Lung (tissue), 12 donors: ENCODE data around the gene PCSK1. TPM values are rescaled to one million over a fixed set of nuclear protein-coding genes. Genes with fewer than 3 reads are reported as not detected.

Source experiments
- ATAC-seq: fragments of 200-7000 bp; cut with Tn5 transposase; one replicate; pipeline ENCODE4 v1.9.1; 2020; ENCODE audit warnings: moderate number of reproducible peaks; ENCODE audit not compliant: insufficient read depth, low FRiP score
- DNase-seq, 3 donors: peaks; one replicate each; pipeline ENCODE4 v3.0.0-alpha.2; 2013 to 2017
- H3K27ac ChIP-seq, 2 donors: one replicate each; pipeline ENCODE4 v1.5.1; 2013; ENCODE audit warnings: mild to moderate bottlenecking in 2 of 2, moderate library complexity in 2 of 2, control low read depth in 1 of 2, inconsistent platforms in 1 of 2, low read depth in 1 of 2, low read length in 1 of 2
- H3K27me3 ChIP-seq, 3 donors: one replicate each; pipeline ENCODE4 v1.5.1; 2013; ENCODE audit warnings: low read length in 2 of 3; ENCODE audit not compliant: control insufficient read depth in 3 of 3, insufficient read depth in 3 of 3
- H3K36me3 ChIP-seq, 4 donors: one replicate each; pipeline ENCODE4 v1.5.1; 2013; ENCODE audit warnings: low read length in 4 of 4, mild to moderate bottlenecking in 1 of 4, moderate library complexity in 1 of 4; ENCODE audit not compliant: control insufficient read depth in 4 of 4, insufficient read depth in 4 of 4
- H3K4me1 ChIP-seq, 5 donors: one replicate each; pipeline ENCODE4 v1.5.1; 2013; ENCODE audit warnings: low read length in 5 of 5, mild to moderate bottlenecking in 2 of 5, moderate library complexity in 1 of 5; ENCODE audit not compliant: control insufficient read depth in 5 of 5, insufficient read depth in 5 of 5
- H3K4me3 ChIP-seq: one replicate; pipeline ENCODE4 v1.5.1; 2013; ENCODE audit warnings: mild to moderate bottlenecking, control low read depth, moderate library complexity
- H3K9ac ChIP-seq, 2 donors: one replicate each; pipeline ENCODE4 v1.5.1; 2013; ENCODE audit warnings: low read length in 2 of 2, control low read depth in 1 of 2; ENCODE audit not compliant: insufficient read depth in 1 of 2
- H3K9me3 ChIP-seq, 4 donors: one replicate each; pipeline ENCODE4 v1.5.1; 2013; ENCODE audit warnings: low read length in 3 of 4, mild to moderate bottlenecking in 1 of 4, moderate library complexity in 1 of 4; ENCODE audit not compliant: control insufficient read depth in 4 of 4, insufficient read depth in 3 of 4
- CTCF ChIP-seq: IDR thresholded peaks from 2 replicates; pipeline ENCODE4 v1.5.1; 2012; ENCODE audit warnings: mild to moderate bottlenecking; ENCODE audit errors: control extremely low read depth, extremely low read depth
- WGBS, 2 donors: extraction: QIAGEN DNeasy Blood & Tissue Kit; methylation state at CpG; one replicate each; pipeline ENCODE4 v1.1.7; 2013; 5-methylcytosine and 5-hydroxymethylcytosine counted together
- polyA plus RNA-seq, 2 donors: library from polyadenylated mRNA; stranded (reverse); fragments of 200-250 nt; gene quantifications; one replicate each; pipeline ENCODE4 v1.2.1, GENCODE V29; 2013
- total RNA-seq, 2 donors: library from RNA; depleted of rRNA in 1 of 2; stranded (reverse); fragments of >200 nt in 1 of 2; gene quantifications; one replicate each; pipeline ENCODE4 v1.2.1, GENCODE V29; 2014 to 2021
- donor health status: control.
- donor health status: control.
- donor health status: Bipolar disorder and iron deficiency.
- donor health status: healthy.
- donor health status: DM: yes; HTN: yes; CAD: no.

PCSK1 gene
- total and polyA plus RNA-seq, 4 donors: 0.08 to 3.3 (median 1.3) TPM

GRCh38 chr5:96440185-96440538 lies 7.1 kb upstream of the PCSK1 start:
- Histone ChIP-seq H3K9me3 (peaks cover 0 to under 1% (median 0%) of the 10 kb centered on the region in 4 donors), H3K9ac (no peak overlapping the region), H3K27ac (no peak overlapping the region), H3K27me3 (peaks cover 0 to 8% (median 2%) of the 10 kb centered on the region in 3 donors), H3K4me1 (no peaks in the 10 kb centered on the region), H3K4me3 (no peak overlapping the region), H3K36me3 (no peaks in the 10 kb centered on the region)
- 70 to 75% methylated on average over 2 of the region's 2 CpGs for WGBS, 2 donors
- TF ChIP-seq CTCF: no peak
- ATAC-seq: no peak
- DNase-seq: no peak

DNA sequence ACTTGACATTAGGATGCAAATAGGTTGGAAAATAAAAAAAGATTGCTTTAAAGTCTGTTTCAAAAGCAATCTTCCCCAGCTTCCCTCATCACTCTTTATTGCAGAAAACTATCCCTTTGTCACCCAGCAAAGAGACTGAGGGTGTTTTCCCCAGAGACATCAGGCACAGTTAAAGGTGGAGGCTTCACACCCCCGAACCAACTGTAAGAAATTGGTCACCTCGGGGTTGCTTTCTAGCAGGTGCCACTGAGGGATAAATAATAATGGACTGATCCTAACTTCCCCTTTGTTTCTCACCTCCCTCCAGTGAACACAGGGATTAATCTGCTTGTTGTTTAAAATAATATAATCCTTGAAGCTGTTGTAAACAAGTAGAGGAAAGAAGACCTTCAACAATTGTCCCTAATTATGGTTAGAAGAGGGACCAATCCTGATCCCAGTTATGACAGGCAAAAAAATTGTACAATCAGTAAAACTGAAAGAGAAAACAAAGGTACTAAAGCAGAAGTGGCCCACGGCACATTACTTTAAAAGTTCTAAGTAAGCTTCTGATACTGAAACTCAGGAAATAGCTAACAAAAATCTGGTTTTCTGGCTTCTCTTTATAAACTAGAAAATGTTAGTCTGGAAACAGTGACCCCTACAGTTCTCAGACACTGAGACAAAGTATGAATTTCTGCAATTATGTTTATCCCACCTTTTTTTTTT lies 6.6 kb upstream of the PCSK1 start:
- Histone ChIP-seq H3K27me3 (peaks cover 0 to 8% (median 0%) of the 10 kb centered on the region in 3 donors), H3K9ac (no peak overlapping the region), H3K4me3 (no peak overlapping the region), H3K36me3 (no peaks in the 10 kb centered on the region), H3K27ac (no peak overlapping the region), H3K9me3 (no peaks in the 10 kb centered on the region), H3K4me1 (no peaks in the 10 kb centered on the region)
- no peak for DNase-seq
- no peak for ATAC-seq
- WGBS, 2 donors: 29 to 39% methylated on average over 3 of the region's 3 CpGs
- TF ChIP-seq CTCF: no peak

- no peaks in the 10 kb centered on the region for H3K36me3 ChIP-seq
- H3K4me1 ChIP-seq: peaks cover 0 to 4% (median 2%) of the 10 kb centered on the region in 5 donors
- H3K9me3 ChIP-seq: peaks cover 0 to 7% (median 0%) of the 10 kb centered on the region in 4 donors
- ATAC-seq: peak; percentile 78
- peak; percentile 81 to 91 (median 83) for DNase-seq
- WGBS, 2 donors: 2 to 3% methylated on average over 11 of the region's 11 CpGs
- peaks cover 3 to 41% (median 37%) of the 10 kb centered on the region in 3 donors for H3K27me3 ChIP-seq
- H3K9ac ChIP-seq: no peak overlapping the region
- no peak overlapping the region for H3K4me3 ChIP-seq
- no peak overlapping the region for H3K27ac ChIP-seq
- no peak for TF ChIP-seq CTCF
Measured at GRCh38 chr5:96434201-96434645, 1.2 kb upstream of the PCSK1 start.
